Heart right ventricle (tissue), 16 donors: Measurements from ENCODE around the gene CFDP1. TPM values are rescaled to one million over a fixed set of nuclear protein-coding genes. Genes with fewer than 3 reads are reported as not detected.
A peak's percentile ranks its signal among the peaks of the same experiment; 100 is the strongest.

Experiments used
- ATAC-seq, 8 donors: fragments of 200-7000 bp; cut with Tn5 transposase; one replicate each; pipeline ENCODE4 v1.9.1; 2020; ENCODE audit warnings: mild to moderate bottlenecking in 8 of 8, moderate library complexity in 8 of 8, moderate number of reproducible peaks in 1 of 8
- DNase-seq, 2 donors: peaks; one replicate each; pipeline ENCODE4 v3.0.0-alpha.2; 2020
- H3K27ac ChIP-seq, 10 donors: fragments of 200-600 bp; sonication (generic) in 2 of 10; one replicate each; pipeline versions ENCODE4 v1.5.0 to v1.8.0; 2020 to 2022; ENCODE audit warnings: mild to moderate bottlenecking in 3 of 10
- H3K27me3 ChIP-seq, 7 donors: fragments of 200-600 bp; one replicate each; pipeline ENCODE4 v1.8.0; 2021 to 2022; ENCODE audit warnings: mild to moderate bottlenecking in 2 of 7
- H3K36me3 ChIP-seq, 9 donors: fragments of 200-600 bp; sonication (generic) in 1 of 9; one replicate each; pipeline versions ENCODE4 v1.5.0 to v1.8.0; 2020 to 2022; ENCODE audit warnings: mild to moderate bottlenecking in 2 of 9
- H3K4me1 ChIP-seq, 9 donors: fragments of 200-600 bp; sonication (generic) in 1 of 9; one replicate each; pipeline versions ENCODE4 v1.5.0 to v1.8.0; 2020 to 2022; ENCODE audit warnings: mild to moderate bottlenecking in 4 of 9
- H3K4me3 ChIP-seq, 10 donors: fragments of 200-600 bp; sonication (generic) in 2 of 10; one replicate each; pipeline versions ENCODE4 v1.5.0 to v1.8.0; 2020 to 2022; ENCODE audit warnings: mild to moderate bottlenecking in 7 of 10, moderate library complexity in 2 of 10
- H3K9me3 ChIP-seq, 11 donors: fragments of 200-600 bp in 10 of 11; sonication (generic) in 2 of 11; one replicate each; pipeline versions ENCODE4 v1.5.0 to v1.8.0; 2013 to 2022; ENCODE audit warnings: mild to moderate bottlenecking in 2 of 11, control low read depth in 1 of 11, moderate library complexity in 1 of 11
- CTCF ChIP-seq, 9 donors: fragments of 200-600 bp; sonication (generic) in 2 of 9; IDR thresholded peaks; one replicate each; pipeline versions ENCODE4 v1.5.0 to v1.8.0; 2021 to 2022; ENCODE audit warnings: antibody characterized with exemption in 9 of 9, mild to moderate bottlenecking in 5 of 9, moderate library complexity in 1 of 9
- WGBS, 2 donors: extraction: QIAGEN DNeasy Blood & Tissue Kit; methylation state at CpG; one replicate each; pipeline ENCODE4 v1.1.7; 2013; ENCODE audit warnings: inconsistent platforms in 1 of 2; 5-methylcytosine and 5-hydroxymethylcytosine counted together
- intact Hi-C, 10 donors: fragments of 100-400 bp; cut with DNase I; formaldehyde crosslinking; loops; one replicate each; pipeline versions ENCODE4 v1.11.1 to v1.14.2; 2022
- polyA plus RNA-seq, 2 donors: library from polyadenylated mRNA; stranded (reverse); fragments of 200-250 nt; gene quantifications; one replicate each; pipeline ENCODE4 v1.2.3, GENCODE V29; 2013
- total RNA-seq, 10 donors: library from RNA; stranded (reverse); fragmentation: NEBNext Ultra II Directional in 3 of 10; extraction: Animal tissue kit (Norgen Biotek cat#: 25700) in 3 of 10; gene quantifications; one replicate each; pipeline versions ENCODE4 v1.2.1 to v1.2.4, GENCODE V29; 2021 to 2023
- donor health status: Arrhythmogenic right ventricular cardiomyopathy.
- donor health status: ischemic (EF 13 %, LVEDD 7.1; RV severe dilation, severe dysfunction).
- donor health status: healthy with polysubstance abuse.
- donor health status: DM: no; HTN: yes; CAD: no.
- donor health status: DM: no; HTN: no; CAD: no.
- donor health status: ischemic (EF 25% LVEDD 6.9; RV normal size, moderate dysfunction).
- donor health status: ischemic (EF 25% LVEDD 5.7; RV mildly dilated, moderate dysfunction).
- donor health status: healthy.
- donor health status: DM: yes; HTN: yes; CAD: no.
- donor health status: Ischemic cardiomyopathy.
- donor health status: ischemic (EF 35%, LVEDD 5.7; RV mildly dilated, moderate dysfunction).
- donor health status: nonischemic (EF 11% LVEDD 7.7; RV severe dilation, severe dysfunction).
- donor health status: DM: yes; HTN: yes; CAD: no.
- donor health status: PGD.
- donor health status: ischemic (EF 29% LVEDD 5.4; RV normal size, mild dysfunction).
- donor health status: nonischemic (EF 23%, LVEDD 6.1; RV moderate dilation, normal function).

The CFDP1 gene
- total and polyA plus RNA-seq, 12 donors, result 19.0 to 63.6 (median 25.0) TPM

- H3K27me3 ChIP-seq, result no peaks in the 10 kb centered on the region
- TF ChIP-seq CTCF (IDR thresholded peaks at IDR 0.05), result no peak
- no peaks in the 10 kb centered on the region for H3K4me1 ChIP-seq
- WGBS, 2 donors, result 95 to 97% methylated on average over 47 of the region's 47 CpGs
- H3K36me3 ChIP-seq, result no peaks in the 10 kb centered on the region
- no peak overlapping the region for H3K4me3 ChIP-seq
- intact Hi-C loops, result loop anchor here in 6 of 10 donors (5.0 to 10.0 kb wide), 8 partner anchors 33 to 288 kb away; partner anchors contain the start of genes ADAT1 (in 1 of the 6), CHST5 (in 1 of the 6) and TMEM231 (in 1 of the 6)
- DNase-seq (no peak), ATAC-seq (peak in 1 of 8 donors; percentile 13)
- H3K27ac ChIP-seq, result no peak overlapping the region
- no peaks in the 10 kb centered on the region for H3K9me3 ChIP-seq
Measured at GRCh38 chr16:75479421-75479990, 46.2 kb upstream of the CFDP1 start.

GRCh38 chr16:75478480-75479345 lies 45.4 kb upstream of the CFDP1 start:
- H3K27me3 ChIP-seq, result no peaks in the 10 kb centered on the region
- DNase-seq (no peak), ATAC-seq (peak in 1 of 8 donors; percentile 45)
- intact Hi-C loops, result loop anchor here in 6 of 10 donors (5.0 to 10.0 kb wide), 8 partner anchors 34 to 289 kb away; partner anchors contain the start of genes ADAT1 (in 1 of the 6), CHST5 (in 1 of the 6) and TMEM231 (in 1 of the 6)
- H3K36me3 ChIP-seq, result no peaks in the 10 kb centered on the region
- no peak for TF ChIP-seq CTCF (IDR thresholded peaks at IDR 0.05)
- 96% methylated on average over 80 of the region's 80 CpGs for WGBS, 2 donors
- H3K27ac ChIP-seq, result no peak overlapping the region
- no peaks in the 10 kb centered on the region for H3K9me3 ChIP-seq
- no peaks in the 10 kb centered on the region for H3K4me1 ChIP-seq
- no peak overlapping the region for H3K4me3 ChIP-seq

- no peaks in the 10 kb centered on the region for H3K9me3 ChIP-seq
- no peaks in the 10 kb centered on the region for H3K27me3 ChIP-seq
- TF ChIP-seq CTCF (IDR thresholded peaks at IDR 0.05), result no peak
- DNase-seq (no peak), ATAC-seq (peak in 1 of 8 donors; percentile 15)
- no peak overlapping the region for H3K4me3 ChIP-seq
- no peak overlapping the region for H3K27ac ChIP-seq
- WGBS, 2 donors, result 58 to 68% methylated on average over 4 of the region's 4 CpGs
- intact Hi-C loops, result loop anchor here in 6 of 10 donors (5.0 to 10.0 kb wide), 8 partner anchors 34 to 289 kb away; partner anchors contain the start of genes ADAT1 (in 1 of the 6), CHST5 (in 1 of the 6) and TMEM231 (in 1 of the 6)
- no peaks in the 10 kb centered on the region for H3K36me3 ChIP-seq
- no peaks in the 10 kb centered on the region for H3K4me1 ChIP-seq
Measured at GRCh38 chr16:75477680-75478473, 44.6 kb upstream of the CFDP1 start.

GRCh38 chr16:75476817-75477216 lies 43.5 kb upstream of the CFDP1 start:
- Histone ChIP-seq H3K4me1 (peaks cover 0 to 3% (median 0%) of the 10 kb centered on the region in 9 donors), H3K36me3 (no peaks in the 10 kb centered on the region), H3K27ac (no peak overlapping the region), H3K9me3 (no peaks in the 10 kb centered on the region), H3K4me3 (no peak overlapping the region), H3K27me3 (no peaks in the 10 kb centered on the region)
- ATAC-seq (no peak), DNase-seq (no peak)
- TF ChIP-seq CTCF (IDR thresholded peaks at IDR 0.05), result no peak
- intact Hi-C loops, result loop anchor here in 6 of 10 donors (5.0 to 10.0 kb wide), 8 partner anchors 35 to 290 kb away; partner anchors contain the start of genes ADAT1 (in 1 of the 6), CHST5 (in 1 of the 6) and TMEM231 (in 1 of the 6)
- 92 to 95% methylated on average over 8 of the region's 8 CpGs for WGBS, 2 donors
